K562 (cell line): Measurements from ENCODE around the gene CTDSPL. TPM values are rescaled to one million over a fixed set of nuclear protein-coding genes. Genes with fewer than 3 reads are reported as not detected.

Source experiments
- CCNT2 ChIP-seq: IDR thresholded peaks from 2 replicates; pipeline ENCODE4 v1.6.1; 2011; ENCODE audit warnings: borderline replicate concordance, low read depth, mild to moderate bottlenecking, moderate library complexity, mixed read lengths, low read length; ENCODE audit not compliant: insufficient read length; ENCODE audit errors: extremely low read depth
- CLOCK ChIP-seq: fragments of 250-450 bp; sonication (Bioruptor Pico); IDR thresholded peaks from 2 replicates; pipeline ENCODE4 v1.4.0; 2020; ENCODE audit warnings: mild to moderate bottlenecking, moderate library complexity, borderline replicate concordance
- FOXO4 ChIP-seq: fragments of 450-650 bp; formaldehyde crosslinking; IDR thresholded peaks from 2 replicates; pipeline ENCODE4 v1.4.0; 2020; ENCODE audit warnings: mild to moderate bottlenecking, moderate library complexity
- KAT2B ChIP-seq: IDR thresholded peaks from one replicate; pipeline ENCODE4 v1.6.1; 2012; ENCODE audit warnings: low read depth, mild to moderate bottlenecking, control low read depth, inconsistent platforms, low read length, moderate library complexity
- STAT6 ChIP-seq: sonication (generic); formaldehyde crosslinking; IDR thresholded peaks from 2 replicates; pipeline ENCODE4 v1.8.1; 2023; ENCODE audit warnings: mild to moderate bottlenecking, missing genetic modification reagents
- ZBTB11 ChIP-seq, 3 experiments: fragments of 200-800 bp in 1 of 3; fragments of 250-450 bp in 1 of 3; fragments of 450-650 bp in 1 of 3; sonication (Bioruptor Pico) in 1 of 3; sonication (Bioruptor generic) in 1 of 3; formaldehyde crosslinking in 1 of 3; IDR thresholded peaks; 2 replicates each; pipeline versions ENCODE4 v1.6.1 to v1.8.0; 2016 to 2022; ENCODE audit warnings: mild to moderate bottlenecking in 2 of 3, missing genetic modification characterization in 2 of 3, missing compliant biosample characterization in 1 of 3, moderate library complexity in 1 of 3
- polyA plus RNA-seq, 8 experiments: library from polyadenylated mRNA; depleted of rRNA in 4 of 8; stranded (reverse) in 5 of 8; unstranded in 3 of 8; fragments of >200 nt; fragmentation: Nextera tagmentation in 2 of 8; fragmentation: Illumina TruSeq in 1 of 8; extraction: Ambion mirVana in 2 of 8; extraction: Trizol in 1 of 8; gene quantifications; 2 replicates each; pipeline versions ENCODE4 v1.2.1 to v1.2.3, GENCODE V29; 2011 to 2014; ENCODE audit warnings: inconsistent platforms in 1 of 8, missing spikeins in 1 of 8
- total RNA-seq, 7 experiments: library from RNA; depleted of rRNA in 6 of 7; stranded (reverse); fragments of >200 nt in 6 of 7; fragmentation: Illumina TruSeq in 2 of 7; extraction: Trizol in 2 of 7; gene quantifications; 2 replicates each; pipeline versions ENCODE4 v1.2.1 to v1.2.3, GENCODE V29; 2011 to 2021; ENCODE audit warnings: low replicate concordance in 1 of 7

The CTDSPL gene
- total and polyA plus RNA-seq, 9 of the 15 experiments (the other 6 are each of a cell fraction or from before 2014, with no cell fraction given): 5.1 to 19.3 (median 11.3) TPM

- TF ChIP-seq STAT6 (CRISPR knock-in tag): peak; percentile 85; the same call in 1 of the 2 replicates
- TF ChIP-seq CLOCK: 0 out of 2 replicates have a peak, but pooled peaks have one; percentile 28
- no peak for TF ChIP-seq KAT2B
- 0 out of 6 replicates have a peak, but pooled peaks of 1 of the 3 experiments have one; percentile 18 for TF ChIP-seq ZBTB11 (CRISPR knock-in tag; IDR thresholded peaks at IDR 0.05)
- no peak for TF ChIP-seq FOXO4 (CRISPR knock-in tag)
- TF ChIP-seq CCNT2: no peak
Measured at GRCh38 chr3:38018296-38019266, 156.9 kb downstream of the CTDSPL start (continued).
